CD8-positive, alpha-beta memory T cell (primary cell): ENCODE results near the gene ELMO2. TPM values are rescaled to one million over a fixed set of nuclear protein-coding genes. Genes with fewer than 3 reads are reported as not detected.

Experiments
- CTCF ChIA-PET: fragments of 350-600 bp; sonication (Branson Sonifier 250); formaldehyde crosslinking; loops from one replicate; lab custom pipeline; 2021; ENCODE audit warnings: antibody characterized with exemption; lab: Charles Lee
- POLR2A ChIA-PET: fragments of 350-600 bp; sonication (Branson Sonifier 250); formaldehyde crosslinking; loops from one replicate; lab custom pipeline; 2021; ENCODE audit warnings: antibody characterized with exemption; lab: Charles Lee
- DNase-seq, 5 donors: peaks; one replicate each; pipeline versions ENCODE4 v3.0.0 to v3.0.0-alpha.2; 2020 to 2022; ENCODE audit warnings: mixed read lengths in 1 of 5
- H3K27ac ChIP-seq: one replicate; pipeline ENCODE4 v1.7.0; 2013; ENCODE audit warnings: low read depth, mild to moderate bottlenecking, low read length, moderate library complexity
- H3K27me3 ChIP-seq: 2 replicates; pipeline ENCODE4 v1.7.0; 2013; ENCODE audit warnings: low read length, mild to moderate bottlenecking; ENCODE audit not compliant: insufficient read depth, poor library complexity, severe bottlenecking
- H3K36me3 ChIP-seq: 2 replicates; pipeline ENCODE4 v1.7.0; 2013; ENCODE audit warnings: mild to moderate bottlenecking, low read length, moderate library complexity; ENCODE audit not compliant: insufficient read depth
- H3K4me1 ChIP-seq: 2 replicates; pipeline ENCODE4 v1.7.0; 2013; ENCODE audit warnings: mild to moderate bottlenecking, low read length, moderate library complexity; ENCODE audit not compliant: insufficient read depth
- H3K4me3 ChIP-seq: 2 replicates; pipeline ENCODE4 v1.7.0; 2013; ENCODE audit warnings: mild to moderate bottlenecking, low read length
- H3K9me3 ChIP-seq: 2 replicates; pipeline ENCODE4 v1.7.0; 2013; ENCODE audit warnings: mild to moderate bottlenecking, low read length
- H3K27ac Mint-ChIP-seq, 8 donors: one replicate each; pipeline ENCODE4 v1.8.0; 2020 to 2021; ENCODE audit warnings: mixed read lengths in 8 of 8, mild to moderate bottlenecking in 6 of 8, inconsistent platforms in 3 of 8, moderate library complexity in 3 of 8
- H3K27me3 Mint-ChIP-seq, 2 donors: one replicate each; pipeline ENCODE4 v1.8.0; 2020 to 2021; ENCODE audit warnings: mixed read lengths in 2 of 2, mild to moderate bottlenecking in 1 of 2, moderate library complexity in 1 of 2
- H3K36me3 Mint-ChIP-seq, 3 donors: one replicate each; pipeline ENCODE4 v1.8.0; 2020 to 2021; ENCODE audit warnings: mixed read lengths in 3 of 3, inconsistent platforms in 1 of 3, mild to moderate bottlenecking in 1 of 3
- H3K4me1 Mint-ChIP-seq, 3 donors: one replicate each; pipeline ENCODE4 v1.8.0; 2020 to 2021; ENCODE audit warnings: mixed read lengths in 3 of 3, inconsistent platforms in 1 of 3, mild to moderate bottlenecking in 1 of 3
- H3K4me3 Mint-ChIP-seq, 7 donors: one replicate each; pipeline ENCODE4 v1.8.0; 2020 to 2021; ENCODE audit warnings: mixed read lengths in 7 of 7, mild to moderate bottlenecking in 6 of 7, moderate library complexity in 4 of 7, inconsistent platforms in 2 of 7
- H3K9me3 Mint-ChIP-seq, 5 donors: one replicate each; pipeline ENCODE4 v1.8.0; 2020 to 2022; ENCODE audit warnings: mixed read lengths in 5 of 5, mild to moderate bottlenecking in 3 of 5, moderate library complexity in 2 of 5, inconsistent platforms in 1 of 5
- polyA plus RNA-seq: library from polyadenylated mRNA; unstranded; fragments of 300-500 nt; fragmentation: Illumina TruSeq; gene quantifications from one replicate; pipeline ENCODE4 v1.2.3, GENCODE V29; 2021
- total RNA-seq, 2 experiments: library from RNA; stranded (reverse); gene quantifications; one replicate each; pipeline ENCODE4 v1.2.3, GENCODE V29; 2021

Gene ELMO2
- total and polyA plus RNA-seq, 3 experiments from 2014 or later = 59.5 to 84.3 (median 68.2) TPM

- no peak overlapping the region for H3K4me3 ChIP-seq
- no peak overlapping the region for H3K27ac Mint-ChIP-seq
- H3K9me3 ChIP-seq = no peaks in the 10 kb centered on the region
- no peaks in the 10 kb centered on the region for H3K36me3 ChIP-seq
- peaks cover 0 to 8% (median 3%) of the 10 kb centered on the region in 5 donors for H3K9me3 Mint-ChIP-seq
- H3K4me3 Mint-ChIP-seq = no peak overlapping the region
- peaks cover 5% of the 10 kb centered on the region for H3K27me3 ChIP-seq
- H3K27ac ChIP-seq = no peak overlapping the region
- CTCF ChIA-PET = interaction anchor here (1.5 kb wide), 1 partner anchor 109 kb away, joined by 4 read pairs; no protein-coding TSS in a partner anchor
- H3K36me3 Mint-ChIP-seq = peaks cover 0 to 3% (median 1%) of the 10 kb centered on the region in 3 donors
- POLR2A ChIA-PET = no interaction called here
- H3K27me3 Mint-ChIP-seq = peaks cover 29 to 61% of the 10 kb centered on the region in 2 donors
- H3K4me1 Mint-ChIP-seq = peaks cover 2 to 3% (median 3%) of the 10 kb centered on the region in 3 donors
- H3K4me1 ChIP-seq = no peaks in the 10 kb centered on the region
- DNase-seq = no peak
Measured at GRCh38 chr20:46415773-46416172, 9.4 kb upstream of the ELMO2 start.

DNA sequence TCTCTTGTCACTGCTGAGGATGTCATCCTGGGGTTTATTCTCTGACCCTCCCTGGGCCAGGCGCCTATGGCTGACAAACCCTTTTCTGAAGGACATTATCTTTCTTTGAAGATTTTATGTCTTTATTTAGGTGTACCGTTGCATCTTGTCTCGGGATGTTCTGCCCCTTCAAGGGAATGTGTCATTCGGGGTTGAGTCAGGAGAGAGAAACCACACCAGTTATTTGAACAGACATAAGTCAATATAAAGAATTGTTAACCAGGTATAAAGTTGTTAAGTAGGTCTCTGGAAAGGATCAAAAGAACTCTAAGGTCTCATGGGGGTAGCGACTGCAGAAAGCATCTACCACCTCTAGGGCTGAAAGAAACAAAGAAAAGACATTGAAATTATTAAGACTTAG is 8.2 kb upstream of the ELMO2 start:
- Mint-ChIP-seq H3K27ac (peak overlapping the region in 2 of 8 donors; percentile 14 to 16), H3K4me1 (peaks cover 4 to 10% (median 6%) of the 10 kb centered on the region in 3 donors), H3K4me3 (no peak overlapping the region), H3K27me3 (peaks cover 31 to 60% of the 10 kb centered on the region in 2 donors), H3K9me3 (peaks cover 0 to 8% (median 3%) of the 10 kb centered on the region in 5 donors), H3K36me3 (peaks cover 0 to 3% (median 1%) of the 10 kb centered on the region in 3 donors)
- Histone ChIP-seq H3K27ac (no peak overlapping the region), H3K4me1 (no peaks in the 10 kb centered on the region), H3K36me3 (no peaks in the 10 kb centered on the region), H3K4me3 (no peak overlapping the region), H3K9me3 (no peaks in the 10 kb centered on the region), H3K27me3 (peaks cover 5% of the 10 kb centered on the region)
- DNase-seq = no peak
- ChIA-PET POLR2A (no interaction called here), CTCF (interaction anchor here (1.5 kb wide), 1 partner anchor 108 kb away, joined by 4 read pairs; no protein-coding TSS in a partner anchor)

DNA sequence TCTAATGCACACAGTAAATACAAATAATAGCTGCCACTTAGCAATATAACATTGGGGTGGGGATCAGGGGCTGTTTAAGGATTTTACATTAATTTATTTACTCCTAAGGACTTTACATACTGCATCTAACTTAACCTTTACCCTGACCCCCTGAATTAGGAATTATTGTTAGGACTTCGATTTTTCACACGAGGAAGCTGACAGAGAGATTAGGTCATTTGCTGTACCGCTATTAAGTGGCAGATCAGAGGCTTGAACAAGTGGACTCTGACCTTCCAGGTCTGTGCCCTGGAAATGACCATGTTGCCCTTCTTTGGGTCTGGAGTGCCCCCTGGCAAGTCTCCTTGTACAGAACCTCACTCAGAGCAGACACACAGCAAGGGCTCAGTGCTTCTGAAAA is 5.2 kb upstream of the ELMO2 start:
- H3K9me3 ChIP-seq = no peaks in the 10 kb centered on the region
- peaks cover 0 to 3% (median 2%) of the 10 kb centered on the region in 3 donors for H3K36me3 Mint-ChIP-seq
- peaks cover 5% of the 10 kb centered on the region for H3K27me3 ChIP-seq
- H3K4me1 Mint-ChIP-seq = peaks cover 16 to 30% (median 21%) of the 10 kb centered on the region in 3 donors
- peaks cover 29 to 40% of the 10 kb centered on the region in 2 donors for H3K27me3 Mint-ChIP-seq
- peak overlapping the region in 2 of 7 donors; percentile 7 to 31 for H3K4me3 Mint-ChIP-seq
- H3K27ac Mint-ChIP-seq = peak overlapping the region in 2 of 8 donors; percentile 54 to 61
- H3K36me3 ChIP-seq = no peaks in the 10 kb centered on the region
- no peak overlapping the region for H3K4me3 ChIP-seq
- no peak overlapping the region for H3K27ac ChIP-seq
- ChIA-PET POLR2A (no interaction called here), CTCF (interaction anchor here (1.0 to 2.0 kb wide), 4 partner anchors 11 to 106 kb away, joined by 3 to 18 read pairs (median 4); no protein-coding TSS in a partner anchor)
- no peak for DNase-seq
- H3K9me3 Mint-ChIP-seq = peaks cover 0 to under 1% (median 0%) of the 10 kb centered on the region in 5 donors
- peaks cover 6% of the 10 kb centered on the region for H3K4me1 ChIP-seq

DNA sequence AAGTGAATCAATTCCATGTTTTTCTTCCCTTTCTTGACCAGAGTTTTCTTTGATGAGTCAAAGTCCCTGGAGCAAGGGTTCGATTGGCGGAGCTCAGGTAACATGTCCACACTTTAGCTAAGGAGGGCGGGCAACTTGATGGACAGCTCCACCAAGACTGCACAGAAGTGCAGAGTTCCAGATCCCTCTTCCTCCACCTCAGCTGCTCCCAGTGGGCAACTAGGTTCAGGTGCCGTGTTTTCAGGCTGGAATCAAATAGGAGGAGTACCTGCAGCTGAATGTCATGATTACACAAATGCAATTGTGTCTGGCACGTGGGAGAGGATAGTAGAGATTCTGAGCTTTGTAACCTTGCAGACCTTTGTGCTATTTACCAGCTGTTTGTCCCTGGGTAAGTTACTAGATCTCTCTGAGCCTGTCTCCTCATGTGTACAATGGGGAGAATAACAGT is 1.9 kb upstream of the ELMO2 start:
- Histone ChIP-seq H3K36me3 (no peaks in the 10 kb centered on the region), H3K4me1 (peaks cover 28% of the 10 kb centered on the region), H3K9me3 (no peaks in the 10 kb centered on the region), H3K27ac (no peak overlapping the region), H3K27me3 (no peaks in the 10 kb centered on the region), H3K4me3 (no peak overlapping the region)
- ChIA-PET POLR2A (interaction anchor here (2.7 kb wide), 1 partner anchor 44 kb away, joined by 51 read pairs; no protein-coding TSS in a partner anchor), CTCF (interaction anchor here (1.1 to 2.4 kb wide), 2 partner anchors 43 to 71 kb away, joined by 3 to 10 read pairs; no protein-coding TSS in a partner anchor)
- Mint-ChIP-seq H3K36me3 (peaks cover 0 to 14% (median 2%) of the 10 kb centered on the region in 3 donors), H3K4me3 (peak overlapping the region in 3 of 7 donors; percentile 26 to 97 (median 95)), H3K27me3 (peaks cover 12 to 16% of the 10 kb centered on the region in 2 donors), H3K27ac (peak overlapping the region in 4 of 8 donors; percentile 34 to 96 (median 67)), H3K4me1 (peaks cover 36 to 53% (median 48%) of the 10 kb centered on the region in 3 donors), H3K9me3 (no peaks in the 10 kb centered on the region)
- DNase-seq = no peak

DNA sequence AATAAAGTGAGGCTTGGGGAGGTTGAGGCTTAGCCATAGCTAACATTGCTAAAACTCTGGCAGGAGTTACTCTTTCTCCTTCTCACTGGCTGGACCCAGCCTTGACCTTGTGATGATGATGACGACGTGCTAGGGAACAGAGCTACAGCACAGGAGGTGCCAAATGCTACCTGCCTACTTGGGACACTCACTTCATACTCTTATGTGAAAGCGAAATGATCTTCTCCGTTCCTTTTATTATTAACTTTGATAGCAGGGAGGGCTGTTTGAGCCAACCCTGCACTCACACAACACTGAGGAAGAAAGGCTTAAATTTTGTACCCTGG is 1.2 kb upstream of the ELMO2 start:
- H3K4me1 ChIP-seq = peaks cover 34% of the 10 kb centered on the region
- POLR2A ChIA-PET = interaction anchor here (1.3 to 2.7 kb wide), 3 partner anchors 11 to 60 kb away, joined by 3 to 51 read pairs (median 3); no protein-coding TSS in a partner anchor
- CTCF ChIA-PET = interaction anchor here (1.1 to 2.4 kb wide), 6 partner anchors 10 to 105 kb away, joined by 3 to 10 read pairs (median 4); no protein-coding TSS in a partner anchor
- peak overlapping the region; percentile 91 to 100 (median 96) for H3K27ac Mint-ChIP-seq
- no peak for DNase-seq
- peaks cover 0 to 19% (median 2%) of the 10 kb centered on the region in 3 donors for H3K36me3 Mint-ChIP-seq
- H3K27me3 Mint-ChIP-seq = peaks cover 6 to 13% of the 10 kb centered on the region in 2 donors
- no peaks in the 10 kb centered on the region for H3K36me3 ChIP-seq
- H3K4me3 Mint-ChIP-seq = peak overlapping the region; percentile 91 to 99 (median 96)
- H3K4me1 Mint-ChIP-seq = peaks cover 43 to 60% (median 55%) of the 10 kb centered on the region in 3 donors
- no peaks in the 10 kb centered on the region for H3K27me3 ChIP-seq
- H3K9me3 Mint-ChIP-seq = no peaks in the 10 kb centered on the region
- no peak overlapping the region for H3K27ac ChIP-seq
- no peaks in the 10 kb centered on the region for H3K9me3 ChIP-seq
- H3K4me3 ChIP-seq = peak overlapping the region; percentile 91

- peak; percentile 61 to 82 (median 70) for DNase-seq
- CTCF ChIA-PET = interaction anchor here (1.1 to 2.4 kb wide), 8 partner anchors 10 to 104 kb away, joined by 3 to 10 read pairs (median 4); no protein-coding TSS in a partner anchor
Measured at GRCh38 chr20:46406986-46407670, 713 bp upstream of the ELMO2 start.

DNA sequence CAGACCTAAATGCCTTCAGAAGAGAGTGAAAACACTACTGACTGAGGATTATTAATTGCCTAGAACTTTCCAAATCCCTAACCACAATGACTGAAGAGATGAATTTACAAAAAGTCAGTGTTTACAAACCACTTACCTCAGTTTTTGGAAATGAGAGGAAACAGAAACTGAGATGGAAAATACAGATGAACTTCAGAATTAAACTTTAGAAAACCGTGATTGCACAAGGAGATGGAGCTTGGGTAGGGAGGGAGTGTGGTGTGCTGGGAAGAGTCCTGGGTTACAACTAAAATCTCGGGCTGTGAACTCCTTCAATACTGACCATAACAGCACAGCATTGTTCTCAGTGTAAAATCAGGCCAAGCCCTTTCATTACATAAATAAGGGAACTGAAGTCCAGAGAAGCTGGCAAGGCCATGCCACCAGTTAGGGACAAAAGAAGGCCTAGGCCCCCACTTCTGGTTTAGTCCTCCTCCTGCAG is 4.0 kb downstream of the ELMO2 start:
- H3K4me1 ChIP-seq = peaks cover 75% of the 10 kb centered on the region
- peak overlapping the region; percentile 33 for H3K4me3 ChIP-seq
- no peak overlapping the region for H3K27ac ChIP-seq
- H3K27me3 ChIP-seq = no peaks in the 10 kb centered on the region
- no peaks in the 10 kb centered on the region for H3K27me3 Mint-ChIP-seq
- peaks cover 0 to 32% (median 2%) of the 10 kb centered on the region in 3 donors for H3K36me3 Mint-ChIP-seq
- H3K9me3 ChIP-seq = no peaks in the 10 kb centered on the region
- peak overlapping the region; percentile 49 to 82 (median 72) for H3K4me3 Mint-ChIP-seq
- ChIA-PET CTCF (interaction anchor here (1.4 kb wide), 1 partner anchor 44 kb away, joined by 3 read pairs; no protein-coding TSS in a partner anchor), POLR2A (interaction anchor here (2.2 kb wide), 1 partner anchor 38 kb away, joined by 7 read pairs; no protein-coding TSS in a partner anchor)
- no peaks in the 10 kb centered on the region for H3K36me3 ChIP-seq
- H3K27ac Mint-ChIP-seq = peak overlapping the region; percentile 91 to 99 (median 95)
- no peak for DNase-seq
- no peaks in the 10 kb centered on the region for H3K9me3 Mint-ChIP-seq
- peaks cover 77 to 90% (median 85%) of the 10 kb centered on the region in 3 donors for H3K4me1 Mint-ChIP-seq

More at GRCh38 chr20:46406986-46407670, 713 bp upstream of the ELMO2 start:
- Mint-ChIP-seq H3K36me3 (peaks cover 0 to 19% (median 2%) of the 10 kb centered on the region in 3 donors), H3K4me3 (peak overlapping the region; percentile 91 to 99 (median 96)), H3K4me1 (peaks cover 48 to 65% (median 60%) of the 10 kb centered on the region in 3 donors), H3K27me3 (peaks cover 3 to 12% of the 10 kb centered on the region in 2 donors), H3K27ac (peak overlapping the region; percentile 91 to 100 (median 96)), H3K9me3 (no peaks in the 10 kb centered on the region)
- POLR2A ChIA-PET = interaction anchor here (0.7 to 2.7 kb wide), 5 partner anchors 11 to 100 kb away, joined by 3 to 51 read pairs (median 4); no protein-coding TSS in a partner anchor
- peaks cover 39% of the 10 kb centered on the region for H3K4me1 ChIP-seq
- no peaks in the 10 kb centered on the region for H3K27me3 ChIP-seq
- peak overlapping the region; percentile 91 for H3K4me3 ChIP-seq
- H3K36me3 ChIP-seq = no peaks in the 10 kb centered on the region
- H3K27ac ChIP-seq = peak overlapping the region; percentile 88
- no peaks in the 10 kb centered on the region for H3K9me3 ChIP-seq
